Upper lobe of left lung (tissue), 6 donors: Measurements from ENCODE around the gene ABCA7. TPM values are rescaled to one million over a fixed set of nuclear protein-coding genes. Genes with fewer than 3 reads are reported as not detected.

Experiments used
- ATAC-seq, 2 donors: fragments of 200-7000 bp; cut with Tn5 transposase; one replicate each; pipeline ENCODE4 v1.9.1; 2022; ENCODE audit warnings: mild to moderate bottlenecking in 2 of 2, moderate library complexity in 2 of 2; ENCODE audit not compliant: low FRiP score in 2 of 2
- DNase-seq, 2 donors: peaks; one replicate each; pipeline ENCODE4 v3.0.0-alpha.2; 2019 to 2020
- H3K27ac ChIP-seq, 4 donors: fragments of 200-600 bp; sonication (generic); one replicate each; pipeline ENCODE4 v1.5.1; 2016 to 2019
- H3K27me3 ChIP-seq, 4 donors: fragments of 200-600 bp; sonication (generic); one replicate each; pipeline ENCODE4 v1.5.1; 2017 to 2019
- H3K36me3 ChIP-seq, 4 donors: fragments of 200-600 bp; sonication (generic); one replicate each; pipeline ENCODE4 v1.5.1; 2016 to 2019
- H3K4me1 ChIP-seq, 4 donors: fragments of 200-600 bp; sonication (generic); one replicate each; pipeline ENCODE4 v1.5.1; 2018 to 2019
- H3K4me3 ChIP-seq, 4 donors: fragments of 200-600 bp; sonication (generic); one replicate each; pipeline ENCODE4 v1.5.1; 2017 to 2019; ENCODE audit warnings: mild to moderate bottlenecking in 2 of 4, moderate library complexity in 1 of 4
- H3K9me3 ChIP-seq, 4 donors: fragments of 200-600 bp; sonication (generic); one replicate each; pipeline ENCODE4 v1.5.1; 2018 to 2019
- CTCF ChIP-seq, 6 experiments: fragments of 450-650 bp in 4 of 6; fragments of 200-600 bp in 2 of 6; sonication (generic) in 2 of 6; IDR thresholded peaks; one replicate each; pipeline ENCODE4 v1.5.1; 2016 to 2019; ENCODE audit warnings: antibody characterized with exemption in 6 of 6
- EP300 ChIP-seq, 4 donors: sonication (generic); formaldehyde crosslinking; IDR thresholded peaks; one replicate each; pipeline ENCODE4 v1.5.1; 2017; ENCODE audit warnings: antibody characterized with exemption in 4 of 4, control low read depth in 2 of 4
- POLR2A ChIP-seq, 4 donors: fragments of 450-650 bp; IDR thresholded peaks; one replicate each; pipeline ENCODE4 v1.5.1; 2016 to 2017; ENCODE audit warnings: antibody characterized with exemption in 4 of 4, mild to moderate bottlenecking in 2 of 4
- POLR2AphosphoS5 ChIP-seq, 2 donors: sonication (generic); formaldehyde crosslinking; IDR thresholded peaks; one replicate each; pipeline ENCODE4 v1.5.1; 2017; ENCODE audit warnings: antibody characterized with exemption in 2 of 2
- WGBS, 2 donors: methylation state at CpG; one replicate each; pipeline ENCODE4 v1.1.5; 2017 to 2018; 5-methylcytosine and 5-hydroxymethylcytosine counted together
- total RNA-seq, 6 donors: library from RNA; depleted of rRNA in 4 of 6; stranded (reverse); fragments of >200 nt in 4 of 6; gene quantifications; one replicate each; pipeline versions ENCODE4 v1.1.0 to v1.2.1, GENCODE V29; 2016 to 2021
- donor health status: DM: no; HTN: no; CAD: no; lungs with moderate emphysema.
- donor health status: DM: no; HTN: yes; CAD: no; lungs with severe emphysema.

Gene ABCA7
- total RNA-seq, 6 donors from 2014 or later: 34.1 to 224 (median 58.2) TPM

- WGBS, 2 donors: 93 to 97% methylated on average over 17 to 18 of the region's 18 CpGs
- ATAC-seq: no peak
- Histone ChIP-seq H3K4me1 (peaks cover 13 to 22% (median 20%) of the 10 kb centered on the region in 4 donors), H3K9me3 (no peaks in the 10 kb centered on the region), H3K36me3 (peaks cover 0 to 46% (median 29%) of the 10 kb centered on the region in 4 donors), H3K27me3 (peaks cover 0 to 27% (median 18%) of the 10 kb centered on the region in 4 donors), H3K4me3 (no peak overlapping the region), H3K27ac (no peak overlapping the region)
- TF ChIP-seq POLR2A (IDR thresholded peaks at IDR 0.05) (no peak), POLR2AphosphoS5 (IDR thresholded peaks at IDR 0.05) (no peak), CTCF (IDR thresholded peaks at IDR 0.05) (no peak), EP300 (IDR thresholded peaks at IDR 0.05) (no peak)
- peak in 1 of 2 donors; percentile 75 for DNase-seq
Observed at GRCh38 chr19:994516-994915, 45.4 kb upstream of the ABCA7 start.

GRCh38 chr19:995051-995827 is 44.7 kb upstream of the ABCA7 start:
- Histone ChIP-seq H3K27me3 (peaks cover 0 to 34% (median 20%) of the 10 kb centered on the region in 4 donors), H3K4me3 (no peak overlapping the region), H3K4me1 (peaks cover 16 to 25% (median 23%) of the 10 kb centered on the region in 4 donors), H3K36me3 (peaks cover 0 to 38% (median 26%) of the 10 kb centered on the region in 4 donors), H3K27ac (peak overlapping the region in 2 of 4 donors; percentile 35 to 63), H3K9me3 (no peaks in the 10 kb centered on the region)
- DNase-seq (peak; percentile 68 to 70), ATAC-seq (peak in 1 of 2 donors; percentile 67)
- 55 to 77% methylated on average over 18 to 20 of the region's 26 CpGs for WGBS, 2 donors
- no peak for TF ChIP-seq EP300 (IDR thresholded peaks at IDR 0.05)
- no peak for TF ChIP-seq CTCF (IDR thresholded peaks at IDR 0.05)
- no peak for TF ChIP-seq POLR2AphosphoS5 (IDR thresholded peaks at IDR 0.05)
- TF ChIP-seq POLR2A (IDR thresholded peaks at IDR 0.05): no peak

- TF ChIP-seq CTCF (IDR thresholded peaks at IDR 0.05): peak in 1 of 6 experiments; percentile 3
- TF ChIP-seq POLR2A (IDR thresholded peaks at IDR 0.05): no peak
- TF ChIP-seq POLR2AphosphoS5 (IDR thresholded peaks at IDR 0.05): no peak
- 12 to 20% methylated on average over 20 to 50 of the region's 64 CpGs for WGBS, 2 donors
- H3K27me3 ChIP-seq: peaks cover 2 to 42% (median 25%) of the 10 kb centered on the region in 4 donors
- DNase-seq (peak; percentile 40 to 89), ATAC-seq (peak in 1 of 2 donors; percentile 30)
- H3K4me1 ChIP-seq: peaks cover 26 to 35% (median 32%) of the 10 kb centered on the region in 4 donors
- H3K27ac ChIP-seq: peak overlapping the region in 1 of 4 donors; percentile 63
- no peaks in the 10 kb centered on the region for H3K9me3 ChIP-seq
- H3K4me3 ChIP-seq: peak overlapping the region in 1 of 4 donors; percentile 18
- peaks cover 0 to 29% (median 18%) of the 10 kb centered on the region in 4 donors for H3K36me3 ChIP-seq
Observed at GRCh38 chr19:996051-996838, 43.7 kb upstream of the ABCA7 start.

GRCh38 chr19:998064-998463 is 41.8 kb upstream of the ABCA7 start:
- H3K4me3 ChIP-seq: no peak overlapping the region

More at GRCh38 chr19:998064-998463, 41.8 kb upstream of the ABCA7 start:
- no peak for ATAC-seq
- Histone ChIP-seq H3K36me3 (peaks cover 0 to 17% (median 11%) of the 10 kb centered on the region in 4 donors), H3K9me3 (no peaks in the 10 kb centered on the region), H3K27me3 (peaks cover 2 to 49% (median 28%) of the 10 kb centered on the region in 4 donors), H3K4me1 (peaks cover 30 to 43% (median 38%) of the 10 kb centered on the region in 4 donors), H3K27ac (no peak overlapping the region)
- no peak for TF ChIP-seq EP300 (IDR thresholded peaks at IDR 0.05)
- TF ChIP-seq POLR2A (IDR thresholded peaks at IDR 0.05): no peak
- no peak for TF ChIP-seq CTCF (IDR thresholded peaks at IDR 0.05)
- TF ChIP-seq POLR2AphosphoS5 (IDR thresholded peaks at IDR 0.05): no peak
- 39 to 44% methylated on average over 6 of the region's 6 CpGs for WGBS, 2 donors
- DNase-seq: no peak
